ENCODE measurements around the gene TLR1.
A peak's percentile ranks its signal among the peaks of the same experiment; 100 is the strongest.

The TLR1 gene

DNA sequence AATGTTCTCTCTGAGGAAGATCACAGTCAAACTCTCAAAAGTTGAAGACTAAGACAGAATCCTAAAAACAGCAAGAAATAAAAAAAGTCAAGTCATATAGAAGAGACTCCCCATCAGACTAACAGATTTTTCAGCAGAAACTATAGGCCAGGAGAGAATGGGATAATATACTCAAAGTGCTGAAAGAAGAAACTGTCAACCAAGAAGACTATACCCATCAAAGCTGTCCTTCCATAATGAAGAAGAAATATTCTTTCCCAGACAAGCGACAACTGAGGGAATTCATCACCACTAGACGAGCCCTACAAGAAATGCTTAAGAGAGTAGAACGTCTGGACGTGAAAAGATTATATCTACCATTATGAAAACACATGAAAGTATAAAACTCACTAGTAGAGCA, 30.0 kb upstream of the TLR1 start:
- Histone ChIP-seq H3K79me1 (ENCODE audit: low read length) (no peaks in the 10 kb centered on the region), H3K4ac (ENCODE audit: low read depth, low read length) (no peak overlapping the region), H2BK5ac (ENCODE audit: low read length) (no peak overlapping the region), H3K18ac (ENCODE audit: low read length) (no peak overlapping the region), H3K27ac (ENCODE audit: low read depth, low read length) (no peak overlapping the region), H3K4me3 (ENCODE audit: low read length) (no peak overlapping the region), H3K79me2 (ENCODE audit: control insufficient read depth, insufficient read depth, low read length) (no peaks in the 10 kb centered on the region), H2BK15ac (replicated peaks; ENCODE audit: low read depth) (no peak overlapping the region), H3K36me3 (ENCODE audit: control insufficient read depth, insufficient read depth, low read length) (no peaks in the 10 kb centered on the region), H3K27me3 (ENCODE audit: insufficient read depth, low read length, poor library complexity) (no peaks in the 10 kb centered on the region), H4K8ac (ENCODE audit: low read depth, low read length) (no peak overlapping the region), H3K56ac (ENCODE audit: low read length) (no peak overlapping the region), H4K5ac (ENCODE audit: low read length) (no peak overlapping the region), H2BK120ac (ENCODE audit: low read depth, low read length) (no peak overlapping the region), H3K4me2 (ENCODE audit: low read length) (no peak overlapping the region), H3K4me1 (ENCODE audit: control insufficient read depth, low read depth, low read length) (no peaks in the 10 kb centered on the region), H3K23ac (ENCODE audit: low read length) (no peak overlapping the region), H2AK5ac (ENCODE audit: low read length) (no peak overlapping the region), H3K9ac (ENCODE audit: low read length) (no peak overlapping the region)
- DNase-seq: no peak
- WGBS (ENCODE audit: extremely low coverage, insufficient coverage, low lambda C conversion rate): no CpG with 5 or more reads among the region's 4 CpGs

DNA sequence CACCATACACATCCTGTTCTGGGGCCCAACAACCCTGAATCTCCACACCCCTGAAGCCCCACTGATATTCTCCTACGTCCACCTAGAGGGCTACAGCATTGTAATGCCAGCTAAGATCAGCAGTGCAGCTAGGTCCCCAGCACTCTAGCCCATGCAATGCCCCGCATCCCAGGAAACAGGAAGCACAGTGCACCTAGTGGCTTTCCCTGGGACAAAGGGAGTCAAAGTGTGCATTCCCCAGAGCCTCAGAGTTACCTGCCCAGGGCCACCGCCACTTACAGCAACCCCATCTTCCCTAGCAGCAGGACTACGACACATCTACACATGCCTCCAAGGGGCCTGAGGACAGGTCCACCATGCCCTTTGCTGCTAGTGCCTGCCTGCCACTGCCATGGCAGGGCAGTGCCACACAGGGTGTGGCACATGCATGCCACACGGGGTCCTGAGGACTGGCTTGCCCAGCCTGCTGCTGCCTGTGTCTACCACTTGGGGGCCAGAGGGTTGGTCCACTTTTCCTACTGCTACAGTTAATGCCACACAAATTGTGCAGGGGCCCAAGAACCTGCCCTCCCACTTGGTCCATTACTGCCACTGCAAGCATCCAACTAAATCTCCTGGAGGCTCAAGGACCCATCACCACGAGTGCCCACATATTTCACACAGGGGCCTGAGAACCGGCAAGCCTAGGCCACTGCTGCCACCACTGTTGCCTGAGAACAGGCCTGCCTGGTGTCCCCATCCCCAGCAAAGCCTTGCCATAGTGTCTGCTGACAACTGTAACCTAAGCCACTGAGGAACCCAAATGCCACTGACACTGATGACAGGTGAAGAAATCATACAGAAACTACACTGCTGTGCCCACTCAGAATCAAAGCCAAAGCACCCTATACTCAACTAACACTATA, 28.3 kb upstream of the TLR1 start:
- Histone ChIP-seq H3K4me1 (ENCODE audit: control insufficient read depth, low read depth, low read length) (no peaks in the 10 kb centered on the region), H2AK5ac (ENCODE audit: low read length) (no peak overlapping the region), H3K79me2 (ENCODE audit: control insufficient read depth, insufficient read depth, low read length) (no peaks in the 10 kb centered on the region), H3K27ac (ENCODE audit: low read depth, low read length) (no peak overlapping the region), H3K23ac (ENCODE audit: low read length) (no peak overlapping the region), H3K4me3 (ENCODE audit: low read length) (no peak overlapping the region), H3K9ac (ENCODE audit: low read length) (no peak overlapping the region), H4K5ac (ENCODE audit: low read length) (no peak overlapping the region), H3K36me3 (ENCODE audit: control insufficient read depth, insufficient read depth, low read length) (no peaks in the 10 kb centered on the region), H3K27me3 (ENCODE audit: insufficient read depth, low read length, poor library complexity) (no peaks in the 10 kb centered on the region), H3K4ac (ENCODE audit: low read depth, low read length) (no peak overlapping the region), H3K56ac (ENCODE audit: low read length) (no peak overlapping the region), H2BK15ac (replicated peaks; ENCODE audit: low read depth) (no peak overlapping the region), H2BK5ac (ENCODE audit: low read length) (no peak overlapping the region), H4K8ac (ENCODE audit: low read depth, low read length) (no peak overlapping the region), H3K79me1 (ENCODE audit: low read length) (no peaks in the 10 kb centered on the region), H2BK120ac (ENCODE audit: low read depth, low read length) (no peak overlapping the region), H3K18ac (ENCODE audit: low read length) (no peak overlapping the region), H3K4me2 (ENCODE audit: low read length) (no peak overlapping the region)
- peak; percentile 1 for DNase-seq
- no CpG with 5 or more reads among the region's 7 CpGs for WGBS (ENCODE audit: extremely low coverage, insufficient coverage, low lambda C conversion rate)

DNA sequence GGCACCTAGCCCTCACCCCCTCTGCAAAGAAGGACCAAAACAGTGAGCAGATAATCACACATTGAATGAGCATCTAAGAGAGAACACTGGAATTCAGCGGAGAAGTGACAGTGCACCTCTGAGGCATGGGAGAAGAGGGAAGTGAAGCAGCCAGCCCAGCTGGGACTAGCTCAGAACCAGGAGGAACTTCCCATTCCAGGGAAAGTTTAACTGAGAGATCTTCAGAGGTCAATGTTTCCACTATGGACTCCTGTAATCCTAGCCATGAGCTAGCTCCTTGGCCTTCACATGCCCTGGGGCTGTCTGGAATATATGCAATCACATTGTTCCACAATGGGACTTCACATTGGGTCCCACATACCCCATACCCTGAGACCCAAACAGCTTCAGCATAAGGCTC, 27.6 kb upstream of the TLR1 start:
- H3K79me1 ChIP-seq (ENCODE audit: low read length): no peaks in the 10 kb centered on the region
- H3K4me2 ChIP-seq (ENCODE audit: low read length): no peak overlapping the region
- H4K8ac ChIP-seq (ENCODE audit: low read depth, low read length): no peak overlapping the region
- H2BK5ac ChIP-seq (ENCODE audit: low read length): no peak overlapping the region
- no peak overlapping the region for H3K4ac ChIP-seq (ENCODE audit: low read depth, low read length)
- H3K56ac ChIP-seq (ENCODE audit: low read length): no peak overlapping the region
- H2AK5ac ChIP-seq (ENCODE audit: low read length): no peak overlapping the region
- H3K27me3 ChIP-seq (ENCODE audit: insufficient read depth, low read length, poor library complexity): no peaks in the 10 kb centered on the region
- H3K4me1 ChIP-seq (ENCODE audit: control insufficient read depth, low read depth, low read length): no peaks in the 10 kb centered on the region
- H3K27ac ChIP-seq (ENCODE audit: low read depth, low read length): no peak overlapping the region
- WGBS (ENCODE audit: extremely low coverage, insufficient coverage, low lambda C conversion rate): no CpG with 5 or more reads among the region's 1 CpG
- no peak overlapping the region for H3K4me3 ChIP-seq (ENCODE audit: low read length)
- H3K79me2 ChIP-seq (ENCODE audit: control insufficient read depth, insufficient read depth, low read length): no peaks in the 10 kb centered on the region
- H3K18ac ChIP-seq (ENCODE audit: low read length): no peak overlapping the region
- H2BK15ac ChIP-seq (replicated peaks; ENCODE audit: low read depth): no peak overlapping the region
- no peaks in the 10 kb centered on the region for H3K36me3 ChIP-seq (ENCODE audit: control insufficient read depth, insufficient read depth, low read length)
- DNase-seq: no peak
- no peak overlapping the region for H2BK120ac ChIP-seq (ENCODE audit: low read depth, low read length)
- H3K9ac ChIP-seq (ENCODE audit: low read length): no peak overlapping the region
- H4K5ac ChIP-seq (ENCODE audit: low read length): no peak overlapping the region
- no peak overlapping the region for H3K23ac ChIP-seq (ENCODE audit: low read length)

DNA sequence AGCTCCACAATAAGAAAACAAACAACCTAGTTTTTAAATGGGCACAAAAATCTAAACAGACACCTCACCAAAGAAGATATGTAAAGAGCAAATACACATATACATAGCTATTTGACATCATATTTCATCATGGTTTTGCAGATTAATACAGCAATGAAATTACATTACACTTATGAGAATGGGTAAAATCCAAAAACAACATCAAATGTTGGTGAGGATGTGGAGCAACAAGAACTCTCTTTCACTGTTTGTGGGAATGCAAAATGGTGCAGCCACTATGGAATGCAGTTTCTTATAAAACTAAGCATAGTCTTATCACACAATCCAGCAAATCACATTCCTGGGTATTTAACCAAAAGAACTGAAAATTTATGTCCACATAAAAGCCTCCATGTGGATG, 27.1 kb upstream of the TLR1 start:
- Histone ChIP-seq H3K79me2 (ENCODE audit: control insufficient read depth, insufficient read depth, low read length) (no peaks in the 10 kb centered on the region), H3K4me2 (ENCODE audit: low read length) (no peak overlapping the region), H2BK5ac (ENCODE audit: low read length) (no peak overlapping the region), H3K27me3 (ENCODE audit: insufficient read depth, low read length, poor library complexity) (no peaks in the 10 kb centered on the region), H3K4me3 (ENCODE audit: low read length) (no peak overlapping the region), H3K36me3 (ENCODE audit: control insufficient read depth, insufficient read depth, low read length) (no peaks in the 10 kb centered on the region), H3K4me1 (ENCODE audit: control insufficient read depth, low read depth, low read length) (no peaks in the 10 kb centered on the region), H3K79me1 (ENCODE audit: low read length) (no peaks in the 10 kb centered on the region), H3K27ac (ENCODE audit: low read depth, low read length) (no peak overlapping the region), H2BK15ac (replicated peaks; ENCODE audit: low read depth) (no peak overlapping the region), H3K56ac (ENCODE audit: low read length) (no peak overlapping the region), H3K23ac (ENCODE audit: low read length) (no peak overlapping the region), H3K4ac (ENCODE audit: low read depth, low read length) (no peak overlapping the region), H2BK120ac (ENCODE audit: low read depth, low read length) (no peak overlapping the region), H3K9ac (ENCODE audit: low read length) (no peak overlapping the region), H2AK5ac (ENCODE audit: low read length) (no peak overlapping the region), H4K5ac (ENCODE audit: low read length) (no peak overlapping the region), H4K8ac (ENCODE audit: low read depth, low read length) (no peak overlapping the region), H3K18ac (ENCODE audit: low read length) (no peak overlapping the region)
- DNase-seq: no peak

DNA sequence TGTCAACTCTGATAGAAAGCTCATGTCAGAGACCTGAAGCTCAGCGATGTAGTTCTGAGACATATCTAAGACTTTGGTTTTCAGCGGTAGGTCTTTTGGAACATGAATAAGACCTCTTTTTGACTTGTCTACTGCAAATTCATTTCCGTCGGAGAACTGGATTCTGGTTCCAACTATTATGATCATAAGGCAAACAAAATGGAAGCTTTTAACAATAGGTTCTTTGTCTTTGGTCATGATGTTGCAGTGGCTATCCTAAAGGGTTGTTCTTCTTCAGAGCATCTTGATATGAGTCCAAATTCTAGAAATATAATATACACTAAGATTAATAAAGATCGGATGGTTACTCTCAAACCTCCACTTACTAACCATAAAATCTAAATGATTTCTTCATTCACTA, 24.6 kb upstream of the TLR1 start:
- H3K27me3 ChIP-seq (ENCODE audit: insufficient read depth, low read length, poor library complexity): no peaks in the 10 kb centered on the region
- no peaks in the 10 kb centered on the region for H3K79me2 ChIP-seq (ENCODE audit: control insufficient read depth, insufficient read depth, low read length)
- H2BK5ac ChIP-seq (ENCODE audit: low read length): no peak overlapping the region
- no peak overlapping the region for H2BK15ac ChIP-seq (replicated peaks; ENCODE audit: low read depth)
- no peak overlapping the region for H2BK120ac ChIP-seq (ENCODE audit: low read depth, low read length)
- no CpG with 5 or more reads among the region's 5 CpGs for WGBS (ENCODE audit: extremely low coverage, insufficient coverage, low lambda C conversion rate)
- DNase-seq: no peak
- H4K8ac ChIP-seq (ENCODE audit: low read depth, low read length): no peak overlapping the region
- no peak overlapping the region for H3K4me3 ChIP-seq (ENCODE audit: low read length)
- H3K79me1 ChIP-seq (ENCODE audit: low read length): no peaks in the 10 kb centered on the region
- H3K9ac ChIP-seq (ENCODE audit: low read length): no peak overlapping the region
- H3K18ac ChIP-seq (ENCODE audit: low read length): no peak overlapping the region
- H2AK5ac ChIP-seq (ENCODE audit: low read length): no peak overlapping the region
- no peak overlapping the region for H3K4me2 ChIP-seq (ENCODE audit: low read length)
- H3K27ac ChIP-seq (ENCODE audit: low read depth, low read length): no peak overlapping the region
- no peaks in the 10 kb centered on the region for H3K4me1 ChIP-seq (ENCODE audit: control insufficient read depth, low read depth, low read length)
- no peak overlapping the region for H3K4ac ChIP-seq (ENCODE audit: low read depth, low read length)
- H4K5ac ChIP-seq (ENCODE audit: low read length): no peak overlapping the region
- no peak overlapping the region for H3K23ac ChIP-seq (ENCODE audit: low read length)
- no peak overlapping the region for H3K56ac ChIP-seq (ENCODE audit: low read length)
- H3K36me3 ChIP-seq (ENCODE audit: control insufficient read depth, insufficient read depth, low read length): no peaks in the 10 kb centered on the region

DNA sequence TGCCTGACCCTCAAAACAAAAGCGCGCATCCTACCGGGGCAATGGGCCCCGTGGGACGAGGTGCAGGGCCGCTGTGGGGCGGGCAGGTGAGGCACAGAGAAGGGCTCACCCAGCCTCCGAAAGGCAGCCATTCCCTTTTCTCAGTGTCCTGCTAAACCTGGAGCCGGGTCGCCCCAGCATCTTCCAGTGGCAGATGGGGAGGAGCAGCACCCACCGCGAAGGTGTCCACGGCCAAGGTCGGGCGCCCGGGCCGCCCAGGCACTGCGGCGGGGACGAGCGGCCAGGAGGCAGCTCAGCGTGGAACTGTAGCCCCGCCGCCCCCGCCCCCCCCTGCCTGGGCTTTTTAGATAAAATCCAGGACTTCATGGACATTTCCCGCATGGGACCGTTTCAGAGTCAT, 19.2 kb upstream of the TLR1 start:
- no peak overlapping the region for H4K5ac ChIP-seq (ENCODE audit: low read length)
- H2BK120ac ChIP-seq (ENCODE audit: low read depth, low read length): no peak overlapping the region
- no peak overlapping the region for H3K4me2 ChIP-seq (ENCODE audit: low read length)
- H3K23ac ChIP-seq (ENCODE audit: low read length): no peak overlapping the region
- H2AK5ac ChIP-seq (ENCODE audit: low read length): no peak overlapping the region
- no peaks in the 10 kb centered on the region for H3K79me2 ChIP-seq (ENCODE audit: control insufficient read depth, insufficient read depth, low read length)
- no peak overlapping the region for H4K8ac ChIP-seq (ENCODE audit: low read depth, low read length)
- H3K27ac ChIP-seq (ENCODE audit: low read depth, low read length): no peak overlapping the region
- no peaks in the 10 kb centered on the region for H3K79me1 ChIP-seq (ENCODE audit: low read length)
- no peak overlapping the region for H3K56ac ChIP-seq (ENCODE audit: low read length)
- H2BK15ac ChIP-seq (replicated peaks; ENCODE audit: low read depth): no peak overlapping the region
- H3K18ac ChIP-seq (ENCODE audit: low read length): no peak overlapping the region
- no CpG with 5 or more reads among the region's 27 CpGs for WGBS (ENCODE audit: extremely low coverage, insufficient coverage, low lambda C conversion rate)
- no peak overlapping the region for H3K9ac ChIP-seq (ENCODE audit: low read length)
- H3K4me3 ChIP-seq (ENCODE audit: low read length): no peak overlapping the region
- no peak overlapping the region for H3K4ac ChIP-seq (ENCODE audit: low read depth, low read length)
- no peak overlapping the region for H2BK5ac ChIP-seq (ENCODE audit: low read length)
- H3K27me3 ChIP-seq (ENCODE audit: insufficient read depth, low read length, poor library complexity): no peaks in the 10 kb centered on the region
- H3K4me1 ChIP-seq (ENCODE audit: control insufficient read depth, low read depth, low read length): no peaks in the 10 kb centered on the region
- DNase-seq: no peak
- H3K36me3 ChIP-seq (ENCODE audit: control insufficient read depth, insufficient read depth, low read length): no peaks in the 10 kb centered on the region

Measured in mesendoderm (in vitro differentiated cells).